ENCODE data around the gene ROCK2.

DNA sequence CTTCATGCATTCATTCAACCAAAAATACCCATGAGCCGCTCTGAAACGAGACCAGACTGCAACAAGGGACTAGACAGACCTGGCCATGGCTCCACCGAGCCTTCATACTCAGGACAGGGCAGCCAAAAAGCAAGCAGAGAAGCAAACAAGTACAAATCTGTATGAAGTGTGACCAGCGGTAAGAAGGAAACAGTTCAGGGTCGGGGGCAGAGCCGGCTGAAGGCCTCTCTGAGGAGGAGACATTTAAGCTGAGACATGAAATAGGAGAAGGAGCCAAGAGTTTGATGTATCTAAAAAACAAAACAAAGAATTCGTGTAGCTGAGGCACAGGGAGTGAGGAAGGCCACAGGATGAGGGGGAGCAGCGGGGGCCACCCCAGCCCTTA, 210.5 kb downstream of the ROCK2 start:
- TF ChIP-seq, protein P1, sequence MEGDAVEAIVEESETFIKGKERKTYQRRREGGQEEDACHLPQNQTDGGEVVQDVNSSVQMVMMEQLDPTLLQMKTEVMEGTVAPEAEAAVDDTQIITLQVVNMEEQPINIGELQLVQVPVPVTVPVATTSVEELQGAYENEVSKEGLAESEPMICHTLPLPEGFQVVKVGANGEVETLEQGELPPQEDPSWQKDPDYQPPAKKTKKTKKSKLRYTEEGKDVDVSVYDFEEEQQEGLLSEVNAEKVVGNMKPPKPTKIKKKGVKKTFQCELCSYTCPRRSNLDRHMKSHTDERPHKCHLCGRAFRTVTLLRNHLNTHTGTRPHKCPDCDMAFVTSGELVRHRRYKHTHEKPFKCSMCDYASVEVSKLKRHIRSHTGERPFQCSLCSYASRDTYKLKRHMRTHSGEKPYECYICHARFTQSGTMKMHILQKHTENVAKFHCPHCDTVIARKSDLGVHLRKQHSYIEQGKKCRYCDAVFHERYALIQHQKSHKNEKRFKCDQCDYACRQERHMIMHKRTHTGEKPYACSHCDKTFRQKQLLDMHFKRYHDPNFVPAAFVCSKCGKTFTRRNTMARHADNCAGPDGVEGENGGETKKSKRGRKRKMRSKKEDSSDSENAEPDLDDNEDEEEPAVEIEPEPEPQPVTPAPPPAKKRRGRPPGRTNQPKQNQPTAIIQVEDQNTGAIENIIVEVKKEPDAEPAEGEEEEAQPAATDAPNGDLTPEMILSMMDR (IDR thresholded peaks at IDR 0.05; ENCODE audit: insufficient read depth, low read depth, low read length): no peak
- no peak for TF ChIP-seq EZH2 (IDR thresholded peaks at IDR 0.05; ENCODE audit: insufficient read depth, low read length)
